ENCODE results near the gene MBD1.

The MBD1 gene

GRCh38 chr18:50287441-50288347 is 6.4 kb upstream of the MBD1 start, which contains the start of gene CXXC1:
Gene CXXC1 (minus strand): TSS chr18:50287692. CDS start chr18:50287589, 103 bp downstream.
- TF ChIP-seq, protein P1, sequence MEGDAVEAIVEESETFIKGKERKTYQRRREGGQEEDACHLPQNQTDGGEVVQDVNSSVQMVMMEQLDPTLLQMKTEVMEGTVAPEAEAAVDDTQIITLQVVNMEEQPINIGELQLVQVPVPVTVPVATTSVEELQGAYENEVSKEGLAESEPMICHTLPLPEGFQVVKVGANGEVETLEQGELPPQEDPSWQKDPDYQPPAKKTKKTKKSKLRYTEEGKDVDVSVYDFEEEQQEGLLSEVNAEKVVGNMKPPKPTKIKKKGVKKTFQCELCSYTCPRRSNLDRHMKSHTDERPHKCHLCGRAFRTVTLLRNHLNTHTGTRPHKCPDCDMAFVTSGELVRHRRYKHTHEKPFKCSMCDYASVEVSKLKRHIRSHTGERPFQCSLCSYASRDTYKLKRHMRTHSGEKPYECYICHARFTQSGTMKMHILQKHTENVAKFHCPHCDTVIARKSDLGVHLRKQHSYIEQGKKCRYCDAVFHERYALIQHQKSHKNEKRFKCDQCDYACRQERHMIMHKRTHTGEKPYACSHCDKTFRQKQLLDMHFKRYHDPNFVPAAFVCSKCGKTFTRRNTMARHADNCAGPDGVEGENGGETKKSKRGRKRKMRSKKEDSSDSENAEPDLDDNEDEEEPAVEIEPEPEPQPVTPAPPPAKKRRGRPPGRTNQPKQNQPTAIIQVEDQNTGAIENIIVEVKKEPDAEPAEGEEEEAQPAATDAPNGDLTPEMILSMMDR (IDR thresholded peaks at IDR 0.05; ENCODE audit: extremely low read depth, missing control alignments): no peak
- DNase-seq (ENCODE audit: low spot score): peak; percentile 89

GRCh38 chr18:50287028-50287440 is 5.7 kb upstream of the MBD1 start:
- DNase-seq (ENCODE audit: low spot score): no peak
- TF ChIP-seq, protein P1 (IDR thresholded peaks at IDR 0.05; ENCODE audit: extremely low read depth, missing control alignments): no peak

DNA sequence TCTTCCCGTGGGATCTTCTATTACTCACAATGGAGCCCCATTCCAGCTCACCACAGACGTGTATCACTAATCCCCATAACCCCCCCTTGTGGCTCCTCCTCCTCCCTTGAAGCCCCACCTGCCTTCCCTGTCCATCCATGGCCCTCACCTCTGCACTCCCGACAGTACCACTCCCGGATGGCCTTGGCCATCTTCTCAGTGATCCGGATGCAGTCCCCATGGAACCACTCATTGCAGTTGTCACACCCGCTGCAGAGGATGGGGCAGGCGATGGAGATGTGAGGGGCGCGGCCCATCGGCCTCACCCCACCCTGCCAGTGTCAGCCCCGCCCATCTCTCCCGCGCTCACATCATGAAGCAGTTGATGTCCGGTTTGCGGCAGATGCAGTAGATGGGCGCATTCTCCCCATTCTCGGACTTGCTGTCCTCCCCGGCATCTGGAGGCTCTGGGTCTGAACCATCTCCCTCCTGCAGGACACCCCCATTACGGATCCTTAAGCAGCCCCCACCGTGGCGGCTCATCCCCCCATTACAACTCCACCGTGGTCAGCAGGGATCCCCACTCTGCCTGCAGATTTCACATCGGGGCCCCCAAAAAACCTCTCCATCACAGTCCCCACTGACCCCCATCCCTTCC is 5.2 kb upstream of the MBD1 start:
- no peak for DNase-seq (ENCODE audit: low spot score)
- TF ChIP-seq, protein P1 (IDR thresholded peaks at IDR 0.05; ENCODE audit: extremely low read depth, missing control alignments): no peak

- DNase-seq (ENCODE audit: low spot score): no peak
- TF ChIP-seq, protein P1 (IDR thresholded peaks at IDR 0.05; ENCODE audit: extremely low read depth, missing control alignments): no peak
These were observed 4.5 kb upstream of the MBD1 start for GRCh38 chr18:50285631-50286321.

GRCh38 chr18:50285071-50285470 is 3.7 kb upstream of the MBD1 start:
- DNase-seq (ENCODE audit: low spot score): no peak
- TF ChIP-seq, protein P1 (IDR thresholded peaks at IDR 0.05; ENCODE audit: extremely low read depth, missing control alignments): no peak

- no peak for DNase-seq (ENCODE audit: low spot score)
- TF ChIP-seq, protein P1 (IDR thresholded peaks at IDR 0.05; ENCODE audit: extremely low read depth, missing control alignments): no peak
These were observed 3.0 kb upstream of the MBD1 start for GRCh38 chr18:50284255-50284885.
